Fibroblast of skin of left quadriceps (primary cell): ENCODE results near the gene C13orf46.

Source experiments
- DNase-seq, 2 experiments: peaks; one replicate each; pipeline ENCODE4 v3.0.0-alpha.2; 2013; ENCODE audit warnings: low read depth in 2 of 2

C13orf46 gene

DNA sequence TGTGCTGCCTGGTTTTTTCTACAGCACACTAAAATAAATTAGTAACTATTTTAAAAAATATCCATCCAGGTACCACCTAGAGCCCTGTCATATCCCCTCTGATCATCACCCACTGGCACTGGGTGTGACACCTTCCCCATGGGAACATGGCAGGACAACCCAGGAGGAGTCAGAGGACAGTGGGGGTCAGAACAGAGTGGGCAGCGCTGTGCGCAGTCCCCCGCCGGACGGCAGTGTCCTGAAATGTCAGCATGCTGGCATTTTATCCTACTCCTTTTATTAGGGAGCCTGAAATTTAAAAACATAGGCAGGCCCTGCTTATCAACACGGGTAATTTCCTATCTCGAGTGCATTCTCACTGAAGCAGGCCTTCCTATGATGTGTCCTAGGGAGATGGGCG lies 67.9 kb downstream of the C13orf46 start:
- DNase-seq: no peak

DNA sequence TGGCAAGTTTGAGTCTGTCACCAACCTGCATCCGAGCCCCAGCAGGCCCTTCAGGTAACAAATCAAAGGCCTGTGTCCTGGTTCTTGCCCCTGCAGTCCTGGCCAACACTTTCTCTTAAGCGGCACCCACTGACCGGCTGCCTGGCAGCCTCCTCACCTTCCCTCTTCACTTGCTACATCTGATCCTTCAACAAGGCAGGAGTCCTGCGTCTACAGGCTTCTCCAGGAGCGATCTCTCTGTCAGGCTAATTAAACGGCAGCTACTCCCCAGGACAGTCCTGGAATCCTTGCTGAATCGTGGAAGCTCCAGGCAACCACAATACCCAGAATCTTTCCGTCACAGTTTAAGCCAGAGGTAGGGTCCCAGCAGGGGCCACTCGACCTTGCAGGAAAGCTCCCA lies 68.9 kb downstream of the C13orf46 start:
- DNase-seq: no peak

DNA sequence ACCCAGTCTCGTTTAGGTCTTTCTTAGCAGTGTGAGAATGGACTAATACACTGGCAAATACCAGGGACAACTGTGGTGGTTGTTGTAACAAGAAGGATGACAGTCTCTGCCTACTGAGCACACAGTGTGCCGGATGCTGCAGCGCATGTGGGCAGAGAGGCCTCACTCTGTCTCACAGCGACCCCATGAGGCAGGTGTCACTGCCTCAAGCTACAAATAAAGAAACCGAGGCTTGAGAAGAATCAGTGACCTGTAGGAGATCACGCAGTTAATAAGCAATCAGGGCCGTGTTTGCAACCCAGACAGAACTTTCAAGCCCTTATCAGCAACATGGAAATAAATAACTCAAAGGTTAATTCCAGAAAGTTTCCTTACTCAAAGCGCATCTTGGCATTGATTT lies 69.5 kb downstream of the C13orf46 start:
- DNase-seq: no peak

DNA sequence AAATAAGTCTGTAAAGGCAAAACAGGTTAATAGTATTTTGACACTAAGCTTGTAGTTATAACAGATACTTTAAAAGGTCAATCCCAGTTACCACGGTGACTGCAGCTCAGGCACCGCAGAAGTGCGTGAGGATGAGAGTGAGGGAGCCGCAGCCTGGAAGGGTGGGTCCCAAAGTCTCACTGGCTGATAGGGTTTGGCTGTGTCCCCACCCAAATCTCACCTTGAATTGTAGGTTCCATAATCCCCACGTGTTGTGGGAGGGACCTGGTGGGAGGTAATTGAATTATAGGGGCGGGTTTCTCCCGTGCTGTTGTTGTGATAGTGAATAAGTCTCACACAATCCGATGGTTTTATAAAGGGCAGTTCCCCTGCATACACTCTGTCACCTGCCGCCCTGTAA lies 70.0 kb downstream of the C13orf46 start:
- DNase-seq: no peak
